Activated CD8-positive, alpha-beta memory T cell treated with anti-CD3 and anti-CD28 coated beads for 4 hours (primary cell): ENCODE results near the gene RTL1.

ENCODE experiments used
- DNase-seq, 2 donors: peaks; one replicate each; pipeline ENCODE4 v3.0.0-alpha.2; 2020; ENCODE audit warnings: low read depth in 2 of 2

The RTL1 gene

DNA sequence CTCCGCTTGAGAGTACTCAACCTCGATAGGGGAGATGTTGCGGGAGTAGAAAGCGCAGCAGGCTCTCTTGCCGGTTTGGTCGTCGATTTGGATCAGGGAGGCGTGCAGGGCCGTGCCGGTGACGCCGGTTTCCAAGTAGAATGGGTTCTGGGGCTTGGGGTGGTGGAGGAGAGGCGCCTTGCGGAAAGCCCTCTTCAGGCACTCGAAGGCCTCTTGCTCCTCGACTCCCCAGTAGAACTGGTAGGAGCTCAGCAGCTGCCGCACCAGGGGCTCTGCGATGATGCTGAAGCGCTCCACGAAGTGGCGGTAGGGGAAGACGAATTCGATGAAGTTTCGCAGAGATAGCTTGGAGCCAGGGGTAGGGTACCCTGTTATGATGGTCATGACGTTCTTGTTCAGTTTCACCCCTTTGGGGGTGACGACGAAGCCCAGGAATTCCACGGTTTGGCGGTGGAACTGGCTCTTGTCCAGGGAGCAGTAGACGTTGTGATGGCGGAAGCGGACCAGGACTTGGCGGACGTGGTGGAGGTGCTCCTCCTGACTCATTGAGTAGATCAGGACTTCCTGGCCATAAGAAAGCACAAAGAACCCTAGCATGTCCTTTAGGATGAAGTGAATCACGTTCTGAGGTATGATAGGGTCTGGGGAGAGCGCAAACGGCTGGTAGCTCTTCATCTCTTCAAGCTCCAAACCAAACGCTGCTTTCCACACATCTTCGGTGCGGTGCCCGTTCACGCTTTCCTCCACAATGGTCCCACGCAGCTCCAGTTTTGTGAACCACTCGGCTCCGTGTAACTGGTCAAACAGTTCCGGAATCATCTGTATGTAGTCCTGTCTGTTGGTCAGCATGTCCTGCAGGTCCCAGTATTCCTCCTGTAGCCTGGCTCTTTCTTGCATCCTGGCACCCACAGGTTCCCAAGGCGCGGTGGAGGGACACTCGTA, 21.2 kb downstream of the RTL1 start:
- no peak for DNase-seq

- no peak for DNase-seq
Measured at GRCh38 chr14:100881211-100882025, 22.1 kb downstream of the RTL1 start.

DNA sequence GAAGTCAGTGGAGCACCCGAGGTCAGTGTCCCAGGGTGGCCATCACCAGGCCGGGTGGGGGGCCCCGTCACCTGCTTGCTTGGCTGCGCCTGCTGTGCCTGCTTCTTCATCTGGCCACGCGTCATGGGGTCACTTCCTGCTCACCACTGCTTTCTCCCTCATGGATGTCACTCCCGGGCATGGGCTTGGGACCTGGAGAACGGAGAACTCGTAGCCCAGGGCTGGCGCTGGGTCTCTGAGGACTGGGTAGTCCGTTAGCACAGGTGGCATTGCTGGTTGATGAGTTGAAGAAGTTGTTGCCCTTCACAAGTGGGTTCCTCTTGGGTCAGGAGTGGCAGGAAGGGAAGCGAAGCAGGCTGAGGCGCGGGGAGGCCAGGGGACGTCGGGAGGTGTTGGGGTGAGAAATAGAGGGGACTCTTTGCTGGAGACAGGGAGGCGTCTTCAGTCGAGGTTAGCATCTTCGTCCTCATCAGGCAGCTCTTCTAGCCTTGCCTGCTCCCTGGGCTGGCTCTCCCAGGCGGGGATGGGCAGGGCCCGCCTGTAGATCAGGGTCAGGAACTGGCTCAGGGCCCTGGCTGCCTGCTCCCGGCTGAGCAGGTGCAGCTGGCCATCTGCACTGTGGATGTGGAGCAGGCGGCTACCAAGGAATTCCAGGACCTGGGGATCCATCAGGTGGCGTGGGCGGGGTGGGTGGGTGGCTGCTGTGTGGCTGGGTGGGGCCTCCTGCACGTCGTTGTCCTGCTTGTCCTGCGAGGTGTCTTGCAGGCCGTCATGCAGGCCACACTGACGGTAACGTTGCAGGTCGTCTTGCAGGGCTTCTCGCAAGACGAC, 23.0 kb downstream of the RTL1 start:
- no peak for DNase-seq

GRCh38 chr14:100879782-100880181, 23.7 kb downstream of the RTL1 start:
- no peak for DNase-seq

- no peak for DNase-seq
Measured at GRCh38 chr14:100879194-100879593, 24.3 kb downstream of the RTL1 start.

DNA sequence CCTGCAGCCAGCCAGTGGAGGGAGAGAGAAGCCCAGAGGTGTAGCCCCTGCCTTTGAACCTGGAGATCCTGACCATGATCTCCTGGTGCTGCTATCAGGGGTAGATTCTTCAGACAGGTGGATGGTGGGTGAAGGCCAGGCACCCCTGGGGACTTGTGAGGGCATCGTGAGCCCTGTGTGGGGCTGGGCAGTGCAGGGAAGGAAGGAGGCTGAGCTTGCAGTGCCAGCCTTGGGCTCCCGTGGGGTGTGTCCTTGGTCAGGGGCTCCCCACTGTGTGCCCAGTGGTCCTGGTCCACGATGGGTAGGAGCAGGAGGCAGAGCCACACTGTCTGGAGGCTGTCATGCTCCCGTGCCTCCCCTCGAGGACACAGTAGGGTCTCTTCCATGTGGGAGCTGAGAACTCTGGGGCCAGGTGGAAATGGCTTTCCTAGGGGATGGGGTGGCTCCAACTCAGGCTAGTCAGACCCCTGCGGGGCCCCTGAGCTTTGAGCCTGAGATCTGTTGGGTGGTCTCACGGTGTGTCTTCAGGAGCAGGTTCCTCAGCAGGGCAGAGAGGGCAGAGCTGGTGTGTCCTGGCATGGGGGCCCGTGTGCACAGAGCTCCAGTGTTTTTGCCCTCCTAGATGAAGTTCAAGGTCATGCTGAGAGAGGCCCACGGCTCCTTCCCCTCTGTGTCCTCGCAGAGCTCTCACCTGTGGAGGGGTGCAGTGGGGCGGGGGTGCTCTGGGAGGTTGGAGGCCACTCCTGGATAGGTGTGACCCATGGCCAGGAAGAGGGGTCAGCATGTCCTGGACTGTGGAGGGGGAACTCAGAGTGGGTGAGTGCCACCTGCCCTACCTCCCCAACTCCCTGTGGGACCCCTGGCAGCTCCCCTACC, 25.0 kb downstream of the RTL1 start:
- no peak for DNase-seq

DNA sequence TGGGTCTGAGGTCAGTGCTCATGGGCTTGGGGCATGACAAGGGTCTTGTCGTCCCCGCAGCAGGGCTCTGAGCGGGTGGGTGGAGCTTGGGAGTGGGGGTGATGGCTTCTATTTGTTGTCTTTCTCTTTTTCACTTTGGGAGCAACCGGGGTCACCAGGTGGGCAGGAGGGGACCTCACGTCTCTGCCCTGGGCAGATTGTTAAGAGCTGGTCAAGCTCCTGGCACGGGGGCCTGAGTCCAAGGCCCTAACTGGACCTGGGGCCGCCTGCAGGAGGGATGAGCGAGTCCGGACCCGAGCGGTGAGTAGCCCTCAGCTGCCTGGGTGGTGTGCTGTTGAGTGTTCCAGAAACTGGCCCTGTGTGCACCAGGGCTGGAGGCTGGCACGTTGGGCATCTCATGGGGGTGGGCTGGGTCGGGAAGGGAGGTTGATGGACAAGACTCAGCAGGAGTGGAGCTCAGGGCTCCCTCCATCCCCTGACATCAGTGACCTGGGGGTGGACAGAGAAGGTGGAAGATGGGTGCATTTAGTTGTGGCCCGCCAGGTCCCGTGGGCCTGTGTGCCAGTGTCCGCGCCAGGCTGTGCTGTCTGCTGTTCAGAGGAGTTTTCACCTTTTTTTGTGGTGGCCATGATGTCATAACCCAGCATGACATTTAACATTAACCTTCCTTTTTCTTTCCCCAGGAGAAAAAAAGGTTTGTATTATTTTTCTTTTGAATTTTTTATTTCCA, 27.5 kb downstream of the RTL1 start:
- DNase-seq, result no peak

DNA sequence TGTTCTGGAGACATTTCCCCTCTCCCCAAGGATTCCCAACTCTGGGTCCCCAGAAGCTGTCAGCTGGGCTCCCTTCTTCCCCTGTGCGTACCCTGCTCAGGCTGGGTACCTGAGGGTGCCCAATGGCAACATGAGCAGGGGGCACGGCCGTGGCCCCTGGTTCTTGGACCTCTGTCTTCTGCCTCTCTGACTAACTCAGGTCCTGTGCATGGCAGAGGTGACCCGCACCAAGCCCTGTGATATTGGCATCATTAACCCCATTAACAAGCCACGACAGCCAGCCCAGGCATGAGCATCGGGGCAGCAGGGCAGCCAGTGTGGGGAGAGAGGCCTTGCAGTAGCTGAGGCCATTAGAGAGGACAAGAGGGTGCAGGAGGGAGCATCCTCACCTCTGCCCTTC, 28.4 kb downstream of the RTL1 start:
- no peak for DNase-seq

- DNase-seq, result no peak
Measured at GRCh38 chr14:100874411-100875091, 29.0 kb downstream of the RTL1 start.

DNA sequence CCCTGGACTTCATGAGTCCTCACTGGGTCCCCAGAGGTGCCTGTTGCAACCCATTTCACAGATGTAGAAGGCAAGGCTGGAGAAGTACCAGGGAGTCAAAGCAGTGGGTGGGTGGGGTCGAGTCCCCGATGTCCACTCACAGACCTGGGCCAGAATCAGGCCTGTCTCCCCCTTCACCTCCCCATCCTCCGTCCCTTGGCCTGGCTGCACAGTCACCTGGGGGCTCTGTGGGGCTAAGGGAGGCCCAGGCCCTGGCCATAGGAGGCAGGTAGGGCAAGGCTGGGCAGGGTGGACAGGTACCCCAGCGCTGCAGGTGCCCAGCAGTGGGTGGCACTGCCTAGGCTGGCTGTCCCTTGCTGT, 29.5 kb downstream of the RTL1 start:
- no peak for DNase-seq

- no peak for DNase-seq
Measured at GRCh38 chr14:100873096-100873482, 30.4 kb downstream of the RTL1 start.

GRCh38 chr14:100872259-100873095, 31.0 kb downstream of the RTL1 start:
- no peak for DNase-seq

GRCh38 chr14:100871234-100872186, 32.0 kb downstream of the RTL1 start:
- no peak for DNase-seq

GRCh38 chr14:100868621-100869370, 34.7 kb downstream of the RTL1 start:
- no peak for DNase-seq

GRCh38 chr14:100867631-100868315, 35.7 kb downstream of the RTL1 start:
- DNase-seq, result no peak
